Measurements from ENCODE around the gene EPAS1. TPM values are rescaled to one million over a fixed set of nuclear protein-coding genes. Genes with fewer than 3 reads are reported as not detected.

EPAS1 gene
- total and polyA plus RNA-seq, 2 of the 13 experiments (the other 11 are each of a cell fraction or from before 2014, with no cell fraction given) = 47.1 to 182 TPM

DNA sequence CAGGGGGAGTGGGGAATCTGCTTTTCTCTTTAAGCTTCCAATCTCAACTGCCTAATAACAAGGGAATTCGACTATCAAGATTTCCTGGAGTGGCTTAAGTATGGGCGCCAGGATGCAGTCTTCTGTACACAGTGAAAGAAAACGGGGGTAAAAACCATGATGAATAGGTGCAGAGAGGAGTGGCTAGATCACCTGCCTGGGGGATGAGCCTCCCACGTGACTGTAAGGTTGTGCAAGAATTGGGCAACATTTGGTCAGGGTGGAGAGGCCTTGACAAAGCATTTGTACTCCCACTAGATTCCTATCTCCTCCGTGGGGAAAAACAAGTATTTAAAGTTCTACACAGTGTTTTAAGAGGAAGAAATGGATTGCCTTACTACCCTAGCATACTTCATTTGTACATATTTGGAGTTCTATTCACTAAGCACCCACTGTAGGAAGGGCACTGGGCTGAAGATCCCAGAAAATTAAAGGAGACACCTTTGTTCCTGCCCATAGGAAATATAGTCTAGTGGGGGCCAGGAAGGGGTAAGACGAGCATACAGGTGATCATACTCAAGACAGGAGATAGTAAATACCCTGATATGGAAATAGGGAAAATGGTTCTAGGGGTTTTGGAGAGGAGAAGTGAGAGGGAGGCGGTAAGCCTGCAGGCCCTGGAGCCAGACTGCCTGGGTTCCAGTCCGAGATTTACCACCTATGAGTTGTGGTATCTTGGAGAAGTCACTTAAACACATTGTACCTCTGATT is 29.2 kb downstream of the EPAS1 start:
- Histone ChIP-seq H3K9ac (ENCODE audit: insufficient read depth, low read depth, low read length) (no peak overlapping the region), H2AFZ (ENCODE audit: low read length) (no peak overlapping the region), H3K9me3 (ENCODE audit: low read length) (no peaks in the 10 kb centered on the region), H3K4me2 (ENCODE audit: low read depth, low read length) (peak overlapping the region; percentile 51), H3K4me3 (replicated peaks in 1 of 3; ENCODE audit: insufficient read depth in 1 of 3, low read depth in 2 of 3, low read length in 3 of 3) (no peak overlapping the region), H3K27me3 (ENCODE audit: control insufficient read depth in 1 of 2, insufficient read depth in 2 of 2, low read length in 2 of 2) (no peaks in the 10 kb centered on the region), H3K36me3 (replicated peaks in 1 of 2; ENCODE audit: control insufficient read depth in 1 of 2, insufficient read depth in 2 of 2, low read length in 2 of 2) (peaks cover 0 to 3% of the 10 kb centered on the region in 2 experiments; a peak in 3 of 5 replicates), H3K27ac (ENCODE audit: extremely low read length, insufficient read depth, low read length) (peak overlapping the region; percentile 59), H3K4me1 (ENCODE audit: insufficient read depth, low read length) (peaks cover 100% of the 10 kb centered on the region), H4K20me1 (ENCODE audit: insufficient read depth, low read length) (peaks cover 19% of the 10 kb centered on the region), H3K79me2 (ENCODE audit: insufficient read depth, low read length) (peaks cover 95% of the 10 kb centered on the region)
- peak; percentile 83 for ATAC-seq
- ChIA-PET CTCF (ENCODE audit: low intra/inter-chr PET ratio, low total read pairs) (no interaction called here), POLR2A (interaction anchor here (1.2 kb wide), 3 partner anchors 19 to 97 kb away, joined by 3 read pairs; partner anchors contain the start of gene EPAS1)
- peak; percentile 93 for DNase-seq (ENCODE audit: low spot score)
- intact Hi-C loops (cut with micrococcal nuclease; ENCODE audit: unreplicated experiment) = loop anchor here (2.0 kb wide), 1 partner anchor 28 kb away; no protein-coding TSS in a partner anchor
- no TSS peak for BruUV-seq (replicated peaks)
- WGBS (ENCODE audit: low lambda C conversion rate) = 29% methylated on average over 8 of the region's 8 CpGs
- in situ Hi-C loops (cut with HindIII; ENCODE audit: extremely low pct_ligation_motif_present, low pct_unique_long_range_greater_than_20kb) = no loop called here
- peak; percentile 84 for FAIRE-seq
- TF ChIP-seq TOE1 (CRISPR knock-in tag; IDR thresholded peaks at IDR 0.05) (no peak), ZNF788 (CRISPR knock-in tag; IDR thresholded peaks at IDR 0.05; ENCODE audit: borderline replicate concordance) (no peak), ZSCAN20 (CRISPR knock-in tag; IDR thresholded peaks at IDR 0.05; ENCODE audit: borderline replicate concordance) (no peak), GATAD2A (CRISPR knock-in tag; IDR thresholded peaks at IDR 0.05) (peak; percentile 99), CREB1 (IDR thresholded peaks at IDR 0.05) (no peak), CREB1 (CRISPR knock-in tag; IDR thresholded peaks at IDR 0.05) (peak; percentile 34; the same call in 1 of the 2 replicates), ISX (CRISPR knock-in tag; conservative IDR thresholded peaks at IDR 0.05) (no peak), ADNP (CRISPR knock-in tag; IDR thresholded peaks at IDR 0.05) (no peak), ZBTB33 (CRISPR knock-in tag; IDR thresholded peaks at IDR 0.05) (peak; percentile 80), IRF2 (CRISPR knock-in tag; IDR thresholded peaks at IDR 0.05) (peak; percentile 79), ZNF350 (CRISPR knock-in tag; IDR thresholded peaks at IDR 0.05; ENCODE audit: borderline replicate concordance, low read depth) (peak; percentile 78; the same call in 1 of the 2 replicates), HNF1B (CRISPR knock-in tag; IDR thresholded peaks at IDR 0.05) (peak; percentile 89), ZNF775 (CRISPR knock-in tag; IDR thresholded peaks at IDR 0.05; ENCODE audit: borderline replicate concordance) (no peak)
- TF ChIP-seq, protein P1, sequence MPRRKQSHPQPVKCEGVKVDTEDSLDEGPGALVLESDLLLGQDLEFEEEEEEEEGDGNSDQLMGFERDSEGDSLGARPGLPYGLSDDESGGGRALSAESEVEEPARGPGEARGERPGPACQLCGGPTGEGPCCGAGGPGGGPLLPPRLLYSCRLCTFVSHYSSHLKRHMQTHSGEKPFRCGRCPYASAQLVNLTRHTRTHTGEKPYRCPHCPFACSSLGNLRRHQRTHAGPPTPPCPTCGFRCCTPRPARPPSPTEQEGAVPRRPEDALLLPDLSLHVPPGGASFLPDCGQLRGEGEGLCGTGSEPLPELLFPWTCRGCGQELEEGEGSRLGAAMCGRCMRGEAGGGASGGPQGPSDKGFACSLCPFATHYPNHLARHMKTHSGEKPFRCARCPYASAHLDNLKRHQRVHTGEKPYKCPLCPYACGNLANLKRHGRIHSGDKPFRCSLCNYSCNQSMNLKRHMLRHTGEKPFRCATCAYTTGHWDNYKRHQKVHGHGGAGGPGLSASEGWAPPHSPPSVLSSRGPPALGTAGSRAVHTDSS (CRISPR knock-in tag; conservative IDR thresholded peaks at IDR 0.05) = no peak
- TF ChIP-seq, protein P2, sequence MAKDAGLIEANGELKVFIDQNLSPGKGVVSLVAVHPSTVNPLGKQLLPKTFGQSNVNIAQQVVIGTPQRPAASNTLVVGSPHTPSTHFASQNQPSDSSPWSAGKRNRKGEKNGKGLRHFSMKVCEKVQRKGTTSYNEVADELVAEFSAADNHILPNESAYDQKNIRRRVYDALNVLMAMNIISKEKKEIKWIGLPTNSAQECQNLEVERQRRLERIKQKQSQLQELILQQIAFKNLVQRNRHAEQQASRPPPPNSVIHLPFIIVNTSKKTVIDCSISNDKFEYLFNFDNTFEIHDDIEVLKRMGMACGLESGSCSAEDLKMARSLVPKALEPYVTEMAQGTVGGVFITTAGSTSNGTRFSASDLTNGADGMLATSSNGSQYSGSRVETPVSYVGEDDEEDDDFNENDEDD (CRISPR knock-in tag; IDR thresholded peaks at IDR 0.05; ENCODE audit: borderline replicate concordance) = peak; percentile 60; the same call in 1 of the 2 replicates
